GM12864 (cell line): ENCODE measurements around the gene CPSF4.
A peak's percentile ranks its signal among the peaks of the same experiment; 100 is the strongest.

ENCODE experiments used
- DNase-seq: peaks from one replicate; pipeline ENCODE4 v3.0.0-alpha.2; 2011; ENCODE audit warnings: low read depth
- H3K4me3 ChIP-seq: 2 replicates; pipeline ENCODE4 v1.5.1; 2011; ENCODE audit warnings: mild to moderate bottlenecking, low read depth, low read length, control low read depth
- TF ChIP-seq, protein P1 (sequence below): IDR thresholded peaks from 2 replicates; pipeline ENCODE4 v1.5.1; 2011; ENCODE audit warnings: low read depth, mild to moderate bottlenecking, moderate library complexity, low read length, control low read depth, inconsistent platforms; ENCODE audit errors: missing control alignments

CPSF4 gene

DNA sequence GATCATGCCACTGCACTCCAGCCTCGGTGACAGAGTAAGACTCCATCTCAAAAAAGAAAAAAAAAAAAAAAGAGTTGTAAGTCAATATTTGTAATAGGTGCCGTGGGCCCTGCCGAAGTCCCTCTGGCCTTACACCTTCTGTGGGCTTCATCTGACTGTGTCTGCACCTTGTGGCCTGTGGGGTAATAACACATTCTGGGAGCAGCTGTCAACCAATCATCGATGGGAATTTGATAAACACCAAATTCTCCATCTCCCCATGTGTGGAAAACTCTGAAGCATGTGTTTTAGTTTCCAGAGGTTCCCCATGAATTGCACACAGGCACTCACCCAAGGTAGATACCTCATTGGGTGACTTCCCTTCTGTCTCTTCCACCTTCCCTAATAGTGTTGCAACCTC, 50.5 kb downstream of the CPSF4 start:
- H3K4me3 ChIP-seq: no peak overlapping the region
- TF ChIP-seq, protein P1, sequence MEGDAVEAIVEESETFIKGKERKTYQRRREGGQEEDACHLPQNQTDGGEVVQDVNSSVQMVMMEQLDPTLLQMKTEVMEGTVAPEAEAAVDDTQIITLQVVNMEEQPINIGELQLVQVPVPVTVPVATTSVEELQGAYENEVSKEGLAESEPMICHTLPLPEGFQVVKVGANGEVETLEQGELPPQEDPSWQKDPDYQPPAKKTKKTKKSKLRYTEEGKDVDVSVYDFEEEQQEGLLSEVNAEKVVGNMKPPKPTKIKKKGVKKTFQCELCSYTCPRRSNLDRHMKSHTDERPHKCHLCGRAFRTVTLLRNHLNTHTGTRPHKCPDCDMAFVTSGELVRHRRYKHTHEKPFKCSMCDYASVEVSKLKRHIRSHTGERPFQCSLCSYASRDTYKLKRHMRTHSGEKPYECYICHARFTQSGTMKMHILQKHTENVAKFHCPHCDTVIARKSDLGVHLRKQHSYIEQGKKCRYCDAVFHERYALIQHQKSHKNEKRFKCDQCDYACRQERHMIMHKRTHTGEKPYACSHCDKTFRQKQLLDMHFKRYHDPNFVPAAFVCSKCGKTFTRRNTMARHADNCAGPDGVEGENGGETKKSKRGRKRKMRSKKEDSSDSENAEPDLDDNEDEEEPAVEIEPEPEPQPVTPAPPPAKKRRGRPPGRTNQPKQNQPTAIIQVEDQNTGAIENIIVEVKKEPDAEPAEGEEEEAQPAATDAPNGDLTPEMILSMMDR: no peak
- DNase-seq: no peak

DNA sequence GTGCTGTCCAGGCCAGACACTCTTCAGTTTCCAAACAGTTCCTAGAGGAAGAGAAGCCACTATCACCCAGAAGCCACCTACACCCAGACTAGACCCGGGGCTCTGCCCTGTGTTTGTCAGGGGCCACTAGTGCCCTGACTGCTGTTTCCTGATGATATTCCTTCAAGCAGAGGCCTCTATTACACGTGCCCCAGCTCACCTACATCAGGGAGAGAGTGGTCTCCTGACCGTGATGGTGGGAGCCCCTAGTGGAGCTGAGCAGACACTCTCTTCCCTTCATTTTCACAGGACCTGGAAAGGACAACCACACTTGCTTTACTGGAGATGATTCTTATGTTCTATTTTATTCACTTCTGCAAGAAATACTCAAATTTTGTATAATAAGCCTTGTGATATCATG, 52.1 kb downstream of the CPSF4 start:
- no peak overlapping the region for H3K4me3 ChIP-seq
- TF ChIP-seq, protein P1: no peak
- no peak for DNase-seq

DNA sequence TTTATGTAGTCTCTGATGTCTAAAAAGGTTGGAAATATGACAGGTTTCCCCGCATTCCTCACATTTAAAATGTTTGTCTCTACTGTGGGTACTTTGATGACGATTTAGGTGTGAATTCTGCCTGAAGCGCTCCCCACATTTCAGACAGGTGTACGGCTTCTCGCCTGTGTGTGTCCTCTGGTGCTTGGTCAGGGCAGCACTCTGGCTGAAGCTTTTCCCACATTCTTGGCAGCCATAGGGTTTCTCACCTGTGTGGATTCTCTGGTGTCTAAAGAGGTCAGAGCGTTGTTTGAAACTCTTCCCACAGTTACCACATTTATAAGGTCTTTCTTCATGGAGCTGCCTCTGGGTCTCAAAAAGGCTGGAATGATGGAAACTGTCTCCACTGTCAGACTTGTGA, 55.1 kb downstream of the CPSF4 start:
- TF ChIP-seq, protein P1: no peak
- DNase-seq: no peak
- H3K4me3 ChIP-seq: no peak overlapping the region

DNA sequence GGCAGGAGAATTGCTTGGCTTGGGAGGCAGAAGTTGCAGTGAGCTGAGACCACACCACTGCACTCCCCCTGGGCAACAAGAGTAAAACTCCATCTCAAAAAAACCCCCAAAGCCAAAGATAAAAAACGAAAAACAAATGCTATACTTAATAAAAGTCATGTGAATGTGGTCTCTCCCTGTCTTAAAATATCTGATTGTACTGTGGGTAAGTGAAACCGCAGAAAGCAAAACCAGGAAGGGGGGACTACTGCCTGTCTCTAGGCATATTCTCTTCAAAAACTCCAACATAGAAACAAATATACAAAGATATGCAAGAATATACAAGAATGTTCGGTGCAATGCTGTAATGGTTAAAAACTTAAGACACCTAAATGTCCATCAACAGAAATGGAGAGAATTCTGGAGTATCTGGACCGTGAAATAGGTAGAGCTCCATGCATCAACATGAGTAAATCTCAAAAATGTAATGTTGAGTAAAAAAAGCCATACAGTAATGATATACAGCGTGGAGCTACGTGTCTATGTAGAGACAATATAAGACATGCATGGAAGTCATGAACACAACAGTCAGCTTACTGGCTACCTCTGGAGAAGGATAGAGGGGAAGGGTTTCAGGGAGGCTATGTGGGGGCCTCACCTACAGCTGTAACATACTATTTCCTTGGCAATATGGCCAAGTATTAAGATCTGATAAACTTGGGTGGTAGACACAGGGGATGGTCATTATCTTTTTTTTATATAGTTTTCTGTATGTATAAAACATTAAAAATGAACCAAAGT, 59.2 kb downstream of the CPSF4 start:
- no peak for DNase-seq
- H3K4me3 ChIP-seq: peak overlapping the region; percentile 66
- TF ChIP-seq, protein P1: no peak

DNA sequence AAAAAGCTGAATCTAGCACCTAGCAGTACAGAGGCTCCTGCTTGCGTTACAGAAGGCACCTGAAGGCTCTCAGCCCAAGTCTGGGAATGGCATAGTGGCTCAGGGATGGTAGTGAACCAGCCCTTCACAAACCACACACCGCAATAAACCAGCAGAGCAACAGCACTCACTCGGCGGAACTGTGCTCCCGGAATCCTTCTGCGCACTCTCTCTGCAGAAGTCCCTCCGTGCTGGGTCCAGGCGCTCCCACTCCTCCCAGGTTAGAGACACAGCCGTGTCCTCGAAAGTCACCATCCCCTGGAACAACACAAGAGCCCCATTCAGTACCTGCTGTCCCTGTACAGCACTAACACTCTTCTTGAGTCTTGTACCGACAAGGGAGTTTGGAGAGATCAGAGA, 59.8 kb downstream of the CPSF4 start:
- TF ChIP-seq, protein P1: no peak
- no peak for DNase-seq
- peak overlapping the region; percentile 66 for H3K4me3 ChIP-seq

DNA sequence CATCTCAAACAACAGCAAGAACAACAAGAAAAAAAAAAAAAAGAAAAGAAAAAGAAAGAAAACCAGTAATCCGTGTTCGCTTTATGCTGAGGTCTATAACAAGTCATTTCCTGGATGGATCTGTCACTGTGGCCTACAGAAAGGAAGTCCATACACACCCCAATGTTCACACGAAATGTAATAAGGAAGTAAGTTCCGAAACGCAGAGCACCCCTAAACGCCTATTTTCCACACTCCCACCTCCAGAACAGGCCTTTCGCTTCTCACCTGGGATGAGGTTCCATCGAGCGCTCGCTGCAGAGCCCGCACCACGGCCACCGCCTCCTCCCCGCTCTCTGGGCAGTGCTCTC, 60.6 kb downstream of the CPSF4 start:
- DNase-seq: no peak
- H3K4me3 ChIP-seq: peak overlapping the region; percentile 66
- TF ChIP-seq, protein P1: no peak

DNA sequence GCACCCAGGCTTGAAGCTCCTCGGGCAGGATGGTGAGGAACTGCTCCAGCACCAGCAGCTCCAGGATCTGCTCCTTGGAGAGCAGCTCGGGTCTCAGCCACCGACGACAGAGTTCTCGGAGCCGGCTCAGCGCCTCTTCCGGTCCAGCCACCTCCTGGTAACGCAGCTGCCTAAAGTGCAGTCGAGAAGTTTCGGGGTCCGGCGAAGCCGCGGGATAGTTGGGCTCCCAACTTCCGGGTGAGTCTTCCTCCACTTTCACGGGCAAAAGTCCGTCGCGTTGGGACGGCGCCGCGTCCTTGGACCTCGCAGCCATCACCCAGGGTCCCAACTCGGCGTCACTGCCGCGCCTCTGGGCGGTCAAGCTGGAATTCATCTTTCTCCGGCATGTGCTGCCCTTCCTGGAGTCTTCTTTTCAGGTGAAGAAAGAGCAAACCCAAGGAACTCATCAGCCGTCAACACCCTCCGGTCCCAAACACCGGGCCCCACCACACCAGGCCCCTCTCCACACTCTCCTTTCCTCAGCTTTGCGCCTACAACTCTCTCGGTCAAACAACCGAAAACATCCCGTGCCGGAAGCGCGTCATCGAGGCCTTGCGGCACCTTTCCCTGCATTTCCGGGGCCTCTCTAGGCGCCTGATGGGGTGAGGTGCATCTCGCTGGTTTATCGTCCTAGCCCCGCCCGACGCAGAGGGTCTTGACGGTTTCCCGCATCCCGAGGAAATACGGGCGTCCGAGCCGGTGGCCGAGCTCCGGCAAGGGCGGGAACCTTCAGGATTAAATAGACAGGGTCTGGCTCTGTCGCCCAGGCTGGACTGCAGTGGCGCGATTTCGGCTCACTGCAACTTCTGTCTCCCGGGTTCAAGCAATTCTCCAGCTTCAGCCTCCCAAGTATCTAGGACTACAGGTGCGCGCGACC, 61.2 kb downstream of the CPSF4 start, which contains the start of gene ZNF394:
Gene ZNF394 (minus strand): TSS at position 561 of the 916 bp plus-strand sequence. CDS start 188 bp downstream, at position 373.
- peak; percentile 84 for DNase-seq
- peak within 1 kb of the TSS; percentile 66 for H3K4me3 ChIP-seq
- TF ChIP-seq, protein P1: no peak
